Loucy (cell line): ENCODE measurements around the gene PLEKHF1.

Source experiments
- H2AFZ ChIP-seq: fragments of 200-600 bp; sonication (generic); 2 replicates; pipeline ENCODE4 v1.6.0; 2016; ENCODE audit warnings: antibody characterized with exemption, mild to moderate bottlenecking, low read length, moderate library complexity
- H3F3A ChIP-seq: fragments of 200-600 bp; 2 replicates; pipeline ENCODE4 v1.6.0; 2016; ENCODE audit warnings: antibody characterized with exemption, low read depth, mild to moderate bottlenecking
- H3K27me3 ChIP-seq: fragments of 200-600 bp; sonication (generic); 2 replicates; pipeline ENCODE4 v1.6.1; 2014; ENCODE audit warnings: low read length, mild to moderate bottlenecking; ENCODE audit not compliant: insufficient read depth, poor library complexity, severe bottlenecking
- H3K36me3 ChIP-seq: fragments of 200-600 bp; sonication (generic); 2 replicates; pipeline ENCODE4 v1.6.1; 2016; ENCODE audit warnings: low read length; ENCODE audit not compliant: insufficient read depth
- H3K4me1 ChIP-seq: fragments of 200-600 bp; sonication (generic); 2 replicates; pipeline ENCODE4 v1.5.1; 2014; ENCODE audit warnings: low read length, mild to moderate bottlenecking; ENCODE audit not compliant: insufficient read depth, poor library complexity, severe bottlenecking
- H3K4me2 ChIP-seq: fragments of 200-600 bp; sonication (generic); 2 replicates; pipeline ENCODE4 v1.6.0; 2014; ENCODE audit warnings: antibody characterized with exemption, low read length, low read depth, mild to moderate bottlenecking; ENCODE audit not compliant: poor library complexity, severe bottlenecking
- H3K4me3 ChIP-seq: fragments of 200-600 bp; sonication (generic); 2 replicates; pipeline ENCODE4 v1.5.1; 2014; ENCODE audit warnings: low read length, mild to moderate bottlenecking, mixed read lengths; ENCODE audit not compliant: poor library complexity, severe bottlenecking
- H3K79me2 ChIP-seq: fragments of 200-600 bp; sonication (generic); 2 replicates; pipeline ENCODE4 v1.6.1; 2014; ENCODE audit warnings: low read length; ENCODE audit not compliant: insufficient read depth
- H3K9ac ChIP-seq: fragments of 200-600 bp; sonication (generic); 2 replicates; pipeline ENCODE4 v1.6.0; 2014; ENCODE audit warnings: mild to moderate bottlenecking, low read depth, low read length, moderate library complexity; ENCODE audit not compliant: poor library complexity, severe bottlenecking
- H3K9me2 ChIP-seq: fragments of 200-600 bp; sonication (generic); replicated peaks from 2 replicates; pipeline ENCODE4 v1.6.1; 2016; ENCODE audit warnings: low read depth, low read length, mixed read lengths
- H3K9me3 ChIP-seq: fragments of 200-600 bp; sonication (generic); 2 replicates; pipeline ENCODE4 v1.6.1; 2014; ENCODE audit warnings: mild to moderate bottlenecking, antibody characterized with exemption, low read length, low read depth; ENCODE audit not compliant: insufficient read depth
- H4K20me1 ChIP-seq: fragments of 200-600 bp; sonication (generic); 2 replicates; pipeline ENCODE4 v1.6.0; 2014; ENCODE audit warnings: antibody characterized with exemption, low read length, mild to moderate bottlenecking; ENCODE audit not compliant: insufficient read depth, poor library complexity, severe bottlenecking
- EZH2phosphoT487 ChIP-seq: fragments of 200-600 bp; IDR thresholded peaks from 2 replicates; pipeline ENCODE4 v1.6.1; 2018; ENCODE audit warnings: antibody characterized with exemption, mild to moderate bottlenecking, moderate library complexity, borderline replicate concordance
- TF ChIP-seq, protein P1 (sequence below): fragments of 200-600 bp; sonication (generic); conservative IDR thresholded peaks from 2 replicates; pipeline ENCODE4 v1.5.1; 2014; ENCODE audit warnings: mild to moderate bottlenecking, antibody characterized with exemption, low read length

PLEKHF1 gene

DNA sequence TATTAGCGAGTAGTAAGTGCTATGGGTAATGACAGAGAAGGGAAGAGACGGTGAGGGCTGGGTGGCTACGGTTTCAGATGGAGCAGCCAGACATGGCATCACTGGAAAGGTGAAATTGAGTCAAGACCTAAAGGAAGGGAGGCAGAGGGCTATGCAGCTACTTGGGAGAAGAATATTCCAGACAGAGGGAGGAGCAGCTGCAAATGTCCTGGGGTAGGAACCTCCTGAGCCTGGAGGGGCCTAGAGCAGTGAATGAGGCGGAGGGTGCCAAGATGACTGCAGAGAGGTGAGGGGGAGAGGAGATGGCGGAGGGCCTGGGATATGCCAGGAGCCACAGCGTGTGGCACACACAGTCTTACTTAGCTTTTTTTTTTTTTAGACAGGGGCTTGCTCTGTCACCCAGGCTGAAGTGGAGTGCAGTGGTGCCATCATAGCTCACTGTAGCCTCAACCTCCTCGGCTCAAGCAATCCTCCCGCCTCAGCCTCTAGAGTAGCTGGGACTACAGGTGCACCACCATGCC is 21.1 kb downstream of the PLEKHF1 start:
- no peaks in the 10 kb centered on the region for H3K27me3 ChIP-seq
- no peaks in the 10 kb centered on the region for H3K9me2 ChIP-seq
- 0 out of 2 replicates have a peak, but pooled peaks cover 3% of the 10 kb centered on the region for H3K9me3 ChIP-seq
- H3K4me2 ChIP-seq: no peak overlapping the region
- H2AFZ ChIP-seq: no peak overlapping the region
- H3K79me2 ChIP-seq: no peaks in the 10 kb centered on the region
- H4K20me1 ChIP-seq: no peaks in the 10 kb centered on the region
- H3K4me3 ChIP-seq: no peak overlapping the region
- H3K36me3 ChIP-seq: no peaks in the 10 kb centered on the region
- H3K9ac ChIP-seq: no peak overlapping the region
- no peaks in the 10 kb centered on the region for H3F3A ChIP-seq
- TF ChIP-seq EZH2phosphoT487: no peak
- TF ChIP-seq, protein P1, sequence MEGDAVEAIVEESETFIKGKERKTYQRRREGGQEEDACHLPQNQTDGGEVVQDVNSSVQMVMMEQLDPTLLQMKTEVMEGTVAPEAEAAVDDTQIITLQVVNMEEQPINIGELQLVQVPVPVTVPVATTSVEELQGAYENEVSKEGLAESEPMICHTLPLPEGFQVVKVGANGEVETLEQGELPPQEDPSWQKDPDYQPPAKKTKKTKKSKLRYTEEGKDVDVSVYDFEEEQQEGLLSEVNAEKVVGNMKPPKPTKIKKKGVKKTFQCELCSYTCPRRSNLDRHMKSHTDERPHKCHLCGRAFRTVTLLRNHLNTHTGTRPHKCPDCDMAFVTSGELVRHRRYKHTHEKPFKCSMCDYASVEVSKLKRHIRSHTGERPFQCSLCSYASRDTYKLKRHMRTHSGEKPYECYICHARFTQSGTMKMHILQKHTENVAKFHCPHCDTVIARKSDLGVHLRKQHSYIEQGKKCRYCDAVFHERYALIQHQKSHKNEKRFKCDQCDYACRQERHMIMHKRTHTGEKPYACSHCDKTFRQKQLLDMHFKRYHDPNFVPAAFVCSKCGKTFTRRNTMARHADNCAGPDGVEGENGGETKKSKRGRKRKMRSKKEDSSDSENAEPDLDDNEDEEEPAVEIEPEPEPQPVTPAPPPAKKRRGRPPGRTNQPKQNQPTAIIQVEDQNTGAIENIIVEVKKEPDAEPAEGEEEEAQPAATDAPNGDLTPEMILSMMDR: no peak
- H3K4me1 ChIP-seq: peaks cover 22% of the 10 kb centered on the region

DNA sequence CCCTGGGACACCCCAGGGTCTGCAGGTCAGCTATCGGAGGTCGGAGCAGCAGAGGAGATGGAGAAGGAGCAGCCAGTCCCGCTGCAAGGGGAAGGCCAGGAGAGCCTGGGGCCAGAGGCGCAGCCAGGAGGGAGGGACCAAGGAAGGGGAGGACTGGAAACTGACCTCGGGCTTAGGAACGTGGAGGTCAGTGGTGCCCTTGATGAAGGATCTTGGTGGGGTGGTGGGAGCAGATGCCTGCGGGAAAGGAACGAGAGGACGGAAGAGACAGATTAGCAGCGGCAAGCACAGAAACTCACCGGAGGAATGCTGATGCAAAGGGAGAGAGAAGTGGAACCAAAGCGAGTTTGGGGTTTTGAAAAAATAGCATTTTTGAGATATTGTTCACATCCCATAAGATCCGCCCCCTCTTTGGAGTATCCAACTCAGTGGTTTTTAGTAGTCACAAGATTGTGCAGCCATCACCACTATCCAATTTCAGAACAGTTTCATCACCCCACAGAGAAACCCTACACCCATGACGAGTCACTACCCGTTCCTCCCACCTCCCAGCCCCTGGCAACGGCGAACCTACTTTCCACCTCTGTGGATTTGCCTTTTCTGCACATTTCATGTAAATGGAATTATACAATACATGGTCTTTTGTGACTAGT is 22.1 kb downstream of the PLEKHF1 start:
- no peak overlapping the region for H3K4me2 ChIP-seq
- no peak overlapping the region for H2AFZ ChIP-seq

DNA sequence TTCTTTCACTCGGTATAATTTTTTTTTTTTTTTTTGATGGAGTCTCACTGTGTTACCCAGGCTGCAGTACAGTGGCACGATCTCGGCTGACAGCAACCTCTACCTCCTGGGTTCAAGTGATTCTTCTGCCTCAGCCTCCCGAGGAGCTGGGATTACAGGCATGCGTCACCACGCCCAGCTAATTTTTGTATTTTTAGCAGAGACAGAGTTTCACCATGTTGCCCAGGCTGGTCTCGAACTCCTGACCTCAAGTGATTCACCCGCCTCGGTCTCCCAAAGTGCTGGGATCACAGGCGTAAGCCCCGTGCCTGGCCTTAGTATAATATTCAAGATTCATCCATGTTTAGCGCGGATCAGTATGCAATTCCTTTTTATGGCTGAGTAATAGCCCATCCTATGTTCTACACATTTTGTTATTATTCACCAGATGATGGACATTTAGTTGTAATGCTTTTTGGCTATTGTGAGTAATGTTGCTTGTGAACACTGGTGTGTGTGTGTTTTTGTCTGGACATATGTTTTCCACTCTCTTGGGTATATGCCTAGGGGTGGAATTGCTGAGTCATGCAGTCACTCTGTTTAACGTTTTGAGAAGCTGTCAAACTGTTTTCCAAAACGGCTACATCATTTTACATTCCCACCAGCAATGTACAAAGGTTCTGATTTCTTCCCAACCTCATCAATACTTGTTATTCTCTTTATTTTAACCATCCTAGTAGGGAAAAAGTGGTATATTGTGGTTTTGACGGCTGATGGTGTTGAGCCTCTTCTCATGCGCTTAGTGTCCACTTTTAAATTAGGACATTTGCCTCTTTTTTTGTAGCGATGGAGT is 22.9 kb downstream of the PLEKHF1 start:
- Histone ChIP-seq H2AFZ (no peak overlapping the region), H3K4me2 (no peak overlapping the region), H3K27me3 (no peaks in the 10 kb centered on the region), H3K79me2 (no peaks in the 10 kb centered on the region), H3K9me3 (0 out of 2 replicates have a peak, but pooled peaks cover 3% of the 10 kb centered on the region), H3F3A (no peaks in the 10 kb centered on the region), H3K4me1 (peaks cover 5% of the 10 kb centered on the region), H3K9ac (no peak overlapping the region), H3K36me3 (no peaks in the 10 kb centered on the region), H4K20me1 (no peaks in the 10 kb centered on the region), H3K4me3 (no peak overlapping the region), H3K9me2 (no peaks in the 10 kb centered on the region)
- TF ChIP-seq EZH2phosphoT487: no peak
- TF ChIP-seq, protein P1: no peak

More for the DNA sequence above, 22.1 kb downstream of the PLEKHF1 start:
- H3F3A ChIP-seq: no peaks in the 10 kb centered on the region
- peaks cover 12% of the 10 kb centered on the region for H3K4me1 ChIP-seq
- H3K4me3 ChIP-seq: no peak overlapping the region
- H3K79me2 ChIP-seq: no peaks in the 10 kb centered on the region
- no peaks in the 10 kb centered on the region for H3K9me2 ChIP-seq
- H3K36me3 ChIP-seq: no peaks in the 10 kb centered on the region
- 0 out of 2 replicates have a peak, but pooled peaks cover 3% of the 10 kb centered on the region for H3K9me3 ChIP-seq
- no peak for TF ChIP-seq EZH2phosphoT487
- TF ChIP-seq, protein P1: no peak
- H3K27me3 ChIP-seq: no peaks in the 10 kb centered on the region
- no peak overlapping the region for H3K9ac ChIP-seq
- H4K20me1 ChIP-seq: no peaks in the 10 kb centered on the region
